ENCODE measurements around the gene DHRS1. TPM values are rescaled to one million over a fixed set of nuclear protein-coding genes. Genes with fewer than 3 reads are reported as not detected.

DHRS1 gene
- total and polyA plus RNA-seq, 9 of the 15 experiments (the other 6 are each of a cell fraction or from before 2014, with no cell fraction given): 7.3 to 33.6 (median 13.3) TPM

DNA sequence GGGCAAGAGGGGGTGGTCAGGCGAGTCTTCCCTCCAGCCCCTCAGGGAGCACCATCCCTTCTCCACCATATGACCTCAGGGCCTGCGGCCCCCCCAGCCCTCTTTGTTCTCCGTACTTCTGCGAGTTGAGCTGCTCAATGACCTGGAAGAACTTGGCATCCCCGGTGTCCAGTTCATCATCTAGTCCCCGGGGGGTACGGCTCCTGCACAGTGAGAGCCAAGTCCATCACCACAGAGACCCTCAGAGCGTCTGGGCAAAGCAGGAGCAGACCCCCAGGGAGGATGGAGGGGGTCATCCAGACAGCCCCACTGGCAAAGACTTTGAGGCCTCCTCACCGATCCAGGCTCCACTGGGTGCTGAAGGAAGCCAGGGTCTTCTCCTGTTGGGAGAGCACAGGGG, 26.4 kb upstream of the DHRS1 start (continued):
- TF ChIP-seq, protein P1, sequence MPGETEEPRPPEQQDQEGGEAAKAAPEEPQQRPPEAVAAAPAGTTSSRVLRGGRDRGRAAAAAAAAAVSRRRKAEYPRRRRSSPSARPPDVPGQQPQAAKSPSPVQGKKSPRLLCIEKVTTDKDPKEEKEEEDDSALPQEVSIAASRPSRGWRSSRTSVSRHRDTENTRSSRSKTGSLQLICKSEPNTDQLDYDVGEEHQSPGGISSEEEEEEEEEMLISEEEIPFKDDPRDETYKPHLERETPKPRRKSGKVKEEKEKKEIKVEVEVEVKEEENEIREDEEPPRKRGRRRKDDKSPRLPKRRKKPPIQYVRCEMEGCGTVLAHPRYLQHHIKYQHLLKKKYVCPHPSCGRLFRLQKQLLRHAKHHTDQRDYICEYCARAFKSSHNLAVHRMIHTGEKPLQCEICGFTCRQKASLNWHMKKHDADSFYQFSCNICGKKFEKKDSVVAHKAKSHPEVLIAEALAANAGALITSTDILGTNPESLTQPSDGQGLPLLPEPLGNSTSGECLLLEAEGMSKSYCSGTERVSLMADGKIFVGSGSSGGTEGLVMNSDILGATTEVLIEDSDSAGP (CRISPR knock-in tag; IDR thresholded peaks at IDR 0.05): no peak
- TF ChIP-seq SIN3A (IDR thresholded peaks at IDR 0.05; ENCODE audit: borderline replicate concordance in 2 of 2, control insufficient read depth in 1 of 2, low read depth in 2 of 2, low read length in 2 of 2) (no peak), BCL6 (CRISPR knock-in tag; IDR thresholded peaks at IDR 0.05) (no peak), ZNF146 (CRISPR knock-in tag; IDR thresholded peaks at IDR 0.05; ENCODE audit: unreplicated experiment) (no peak), POLR2G (IDR thresholded peaks at IDR 0.05; ENCODE audit: low read depth, low read length) (no peak), MAFK (IDR thresholded peaks at IDR 0.05; ENCODE audit: low read length) (no peak), POLR2B (IDR thresholded peaks at IDR 0.05; ENCODE audit: low read depth, partially characterized antibody) (no peak)

DNA sequence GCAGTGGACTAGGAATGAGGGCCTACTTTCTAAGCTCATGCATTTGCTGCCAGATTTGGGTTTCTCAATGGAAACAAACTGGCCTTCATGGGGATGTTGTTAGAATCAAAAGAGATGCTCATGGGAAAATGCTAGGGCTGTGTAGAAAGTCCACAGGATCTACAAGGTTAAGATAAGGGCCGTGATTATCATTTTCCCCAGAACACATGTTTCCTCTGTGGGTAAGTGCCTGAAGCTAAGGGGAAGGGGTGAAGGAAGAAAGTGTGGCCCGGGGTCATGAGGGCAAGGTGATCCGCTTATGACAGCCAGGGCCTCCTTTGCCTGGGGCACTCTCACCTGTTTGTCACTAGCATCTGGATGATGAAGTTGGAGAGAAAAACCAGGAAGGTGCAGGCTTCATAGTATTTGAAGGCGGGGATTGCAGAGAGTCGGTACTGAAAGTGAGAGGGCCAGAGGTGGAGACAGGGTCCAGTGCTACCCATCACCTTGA, 25.5 kb upstream of the DHRS1 start:
- DNase-seq (ENCODE audit: extremely low read depth in 1 of 4, low spot score in 3 of 4) (no peak), ATAC-seq (no peak), FAIRE-seq (no peak)
- Histone ChIP-seq H3K79me2 (ENCODE audit: control insufficient read depth, insufficient read depth, low read length) (no peaks in the 10 kb centered on the region), H3K27ac (ENCODE audit: extremely low read depth, low read depth, low read length) (no peak overlapping the region), H3K27me3 (ENCODE audit: control insufficient read depth in 2 of 2, insufficient read depth in 2 of 2, low read length in 2 of 2) (no peaks in the 10 kb centered on the region), H2AFZ (ENCODE audit: low read depth, low read length) (no peak overlapping the region), H4K20me1 (replicated peaks; ENCODE audit: control insufficient read depth, insufficient read depth, low read length) (no peaks in the 10 kb centered on the region), H3K9me1 (ENCODE audit: control insufficient read depth, insufficient read depth, low read length) (no peaks in the 10 kb centered on the region), H3K4me1 (replicated peaks in 1 of 2; ENCODE audit: control insufficient read depth in 2 of 2, insufficient read depth in 2 of 2, low read length in 2 of 2) (peaks cover 0 to 9% of the 10 kb centered on the region in 2 experiments; a peak in 4 of 5 replicates), H3K9me3 (replicated peaks; ENCODE audit: control insufficient read depth, insufficient read depth, low read depth, low read length) (no peaks in the 10 kb centered on the region), H3K4me2 (ENCODE audit: insufficient read depth, low read length) (no peak overlapping the region), H3K9ac (ENCODE audit: insufficient read depth in 1 of 2, low read depth in 2 of 2, low read length in 2 of 2) (no peak overlapping the region), H3K36me3 (ENCODE audit: control insufficient read depth, insufficient read depth, low read length) (no peaks in the 10 kb centered on the region), H3K4me3 (no peak overlapping the region)
- intact Hi-C loops (cut with micrococcal nuclease): no loop called here
- POLR2A ChIA-PET: interaction anchor here (0.6 kb wide), 2 partner anchors 11 to 193 kb away, joined by 3 to 5 read pairs; no protein-coding TSS in a partner anchor
- TF ChIP-seq GTF2F1 (IDR thresholded peaks at IDR 0.05; ENCODE audit: low read depth, low read length) (no peak), RAD51 (IDR thresholded peaks at IDR 0.05; ENCODE audit: borderline replicate concordance, low read depth) (no peak), POLR2A (conservative IDR thresholded peaks at IDR 0.05) (no peak), SAFB (IDR thresholded peaks at IDR 0.05; ENCODE audit: borderline replicate concordance, low read depth, low read length) (no peak), NUFIP1 (IDR thresholded peaks at IDR 0.05; ENCODE audit: partially characterized antibody) (no peak), SREBF2 (CRISPR knock-in tag; IDR thresholded peaks at IDR 0.05) (no peak)
- TF ChIP-seq, protein P2, sequence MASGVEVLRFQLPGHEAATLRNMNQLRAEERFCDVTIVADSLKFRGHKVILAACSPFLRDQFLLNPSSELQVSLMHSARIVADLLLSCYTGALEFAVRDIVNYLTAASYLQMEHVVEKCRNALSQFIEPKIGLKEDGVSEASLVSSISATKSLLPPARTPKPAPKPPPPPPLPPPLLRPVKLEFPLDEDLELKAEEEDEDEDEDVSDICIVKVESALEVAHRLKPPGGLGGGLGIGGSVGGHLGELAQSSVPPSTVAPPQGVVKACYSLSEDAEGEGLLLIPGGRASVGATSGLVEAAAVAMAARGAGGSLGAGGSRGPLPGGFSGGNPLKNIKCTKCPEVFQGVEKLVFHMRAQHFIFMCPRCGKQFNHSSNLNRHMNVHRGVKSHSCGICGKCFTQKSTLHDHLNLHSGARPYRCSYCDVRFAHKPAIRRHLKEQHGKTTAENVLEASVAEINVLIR (CRISPR knock-in tag; IDR thresholded peaks at IDR 0.05): no peak
- TF ChIP-seq, protein P3, sequence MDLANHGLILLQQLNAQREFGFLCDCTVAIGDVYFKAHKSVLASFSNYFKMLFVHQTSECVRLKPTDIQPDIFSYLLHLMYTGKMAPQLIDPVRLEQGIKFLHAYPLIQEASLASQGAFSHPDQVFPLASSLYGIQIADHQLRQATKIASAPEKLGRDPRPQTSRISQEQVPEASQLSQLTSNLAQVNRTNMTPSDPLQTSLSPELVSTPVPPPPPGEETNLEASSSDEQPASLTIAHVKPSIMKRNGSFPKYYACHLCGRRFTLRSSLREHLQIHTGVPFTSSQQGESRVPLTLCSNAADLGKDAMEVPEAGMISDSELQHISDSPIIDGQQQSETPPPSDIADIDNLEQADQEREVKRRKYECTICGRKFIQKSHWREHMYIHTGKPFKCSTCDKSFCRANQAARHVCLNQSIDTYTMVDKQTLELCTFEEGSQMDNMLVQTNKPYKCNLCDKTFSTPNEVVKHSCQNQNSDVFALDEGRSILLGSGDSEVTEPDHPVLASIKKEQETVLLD (IDR thresholded peaks at IDR 0.05): no peak
- CTCF ChIA-PET (ENCODE audit: low intra/inter-chr PET ratio): no interaction called here
- in situ Hi-C loops (cut with MboI): loop anchor here (25.0 kb wide), 1 partner anchor 362 kb away; no protein-coding TSS in a partner anchor
- WGBS (ENCODE audit: insufficient coverage, low coverage, missing lambda C conversion rate): 38% methylated on average over 4 of the region's 5 CpGs
- no TSS peak for BruUV-seq (replicated peaks)

Data from K562 (cell line).